Measurements from ENCODE around the gene PAX3.

GRCh38 chr2:222261504-222261903 lies 37.3 kb downstream of the PAX3 start:
- TF ChIP-seq CTCF (IDR thresholded peaks at IDR 0.05) (no peak), EP300 (IDR thresholded peaks at IDR 0.05) (no peak), POLR2A (IDR thresholded peaks at IDR 0.05) (no peak)

Data from stomach (tissue), 4 donors.